Measurements from ENCODE around the gene CDH4. TPM values are rescaled to one million over a fixed set of nuclear protein-coding genes. Genes with fewer than 3 reads are reported as not detected.

The CDH4 gene
- total and polyA plus RNA-seq, 9 of the 15 experiments (the other 6 are each of a cell fraction or from before 2014, with no cell fraction given) = 0.04 TPM; not detected in 8

DNA sequence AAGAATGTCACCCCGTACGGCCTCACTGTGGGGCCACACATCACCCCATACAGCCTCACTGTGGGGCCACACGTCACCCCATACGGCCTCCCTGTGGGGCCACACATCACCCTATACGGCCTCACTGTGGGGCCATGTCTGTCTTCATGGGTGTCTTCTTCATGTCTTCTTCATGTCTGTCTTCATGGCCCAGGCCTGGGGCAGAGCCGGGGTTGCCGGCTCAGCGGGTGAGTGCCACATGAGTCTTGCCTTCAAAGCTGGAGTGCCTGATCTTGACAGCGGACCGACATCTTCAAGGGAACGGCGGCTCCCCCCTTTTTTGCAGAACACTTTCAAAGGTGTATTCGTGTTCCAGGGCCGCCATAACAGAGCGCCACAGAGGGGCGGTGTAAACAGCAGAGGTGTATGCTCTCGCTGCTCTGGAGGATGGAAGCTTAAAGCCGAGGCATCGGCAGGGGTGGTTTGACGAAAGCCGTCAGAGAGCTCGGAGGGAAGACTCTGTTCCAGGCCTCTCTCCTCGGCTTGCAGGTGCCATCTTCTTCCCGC, 448.6 kb downstream of the CDH4 start:
- ATAC-seq (no peak), FAIRE-seq (no peak), DNase-seq (ENCODE audit: extremely low read depth in 1 of 4, low spot score in 3 of 4) (no peak)
- Histone ChIP-seq H3K27ac (ENCODE audit: extremely low read depth, low read depth, low read length) (no peak overlapping the region), H3K9ac (ENCODE audit: insufficient read depth in 1 of 2, low read depth in 2 of 2, low read length in 2 of 2) (no peak overlapping the region), H3K9me3 (replicated peaks; ENCODE audit: control insufficient read depth, insufficient read depth, low read depth, low read length) (no peaks in the 10 kb centered on the region), H2AFZ (ENCODE audit: low read depth, low read length) (no peak overlapping the region), H3K4me3 (no peak overlapping the region), H3K36me3 (ENCODE audit: control insufficient read depth, insufficient read depth, low read length) (no peaks in the 10 kb centered on the region), H3K4me1 (replicated peaks in 1 of 2; ENCODE audit: control insufficient read depth in 2 of 2, insufficient read depth in 2 of 2, low read length in 2 of 2) (no peaks in the 10 kb centered on the region), H3K9me1 (ENCODE audit: control insufficient read depth, insufficient read depth, low read length) (no peaks in the 10 kb centered on the region), H3K79me2 (ENCODE audit: control insufficient read depth, insufficient read depth, low read length) (no peaks in the 10 kb centered on the region), H3K27me3 (ENCODE audit: control insufficient read depth in 2 of 2, insufficient read depth in 2 of 2, low read length in 2 of 2) (peaks cover 44 to 97% of the 10 kb centered on the region in 2 experiments), H4K20me1 (replicated peaks; ENCODE audit: control insufficient read depth, insufficient read depth, low read length) (peaks cover 22% of the 10 kb centered on the region), H3K4me2 (ENCODE audit: insufficient read depth, low read length) (no peak overlapping the region)
- CTCF ChIA-PET (ENCODE audit: low intra/inter-chr PET ratio) = no interaction called here
- intact Hi-C loops (cut with micrococcal nuclease) (no loop called here), in situ Hi-C loops (cut with MboI) (no loop called here)
- POLR2A ChIA-PET = interaction anchor here (0.6 kb wide), 1 partner anchor 188 kb away, joined by 3 read pairs; no protein-coding TSS in a partner anchor
- TF ChIP-seq TAF15 (IDR thresholded peaks at IDR 0.05; ENCODE audit: low read depth, low read length) (no peak), RHOXF2B (CRISPR knock-in tag; conservative IDR thresholded peaks at IDR 0.05) (no peak), U2AF2 (optimal IDR thresholded peaks at IDR 0.05; ENCODE audit: low read depth, low read length) (no peak), CREM (IDR thresholded peaks at IDR 0.05; ENCODE audit: low read depth) (no peak), CREB3L1 (IDR thresholded peaks at IDR 0.05; ENCODE audit: borderline replicate concordance, low read depth) (no peak), NR0B1 (IDR thresholded peaks at IDR 0.05; ENCODE audit: partially characterized antibody) (no peak)
- no TSS peak for BruUV-seq (replicated peaks)
- WGBS (ENCODE audit: insufficient coverage, low coverage, missing lambda C conversion rate) = 2% methylated on average over 24 of the region's 24 CpGs
